HFFc6 (cell line): Measurements from ENCODE around the gene SAPCD1. TPM values are rescaled to one million over a fixed set of nuclear protein-coding genes. Genes with fewer than 3 reads are reported as not detected.
"Not testable (repeated sequence)": the region's sequence is repeated elsewhere in the genome, so short reads cannot be mapped to it uniquely, and the experiment has no call there.

ENCODE experiments used
- DNase-seq: peaks from one replicate; pipeline ENCODE4 v3.0.0-alpha.2; 2018
- H3K27ac Mint-ChIP-seq: 2 replicates; pipeline ENCODE4 v1.8.0; 2020; ENCODE audit warnings: mild to moderate bottlenecking, mixed read lengths
- H3K27me3 Mint-ChIP-seq: 2 replicates; pipeline ENCODE4 v1.8.0; 2021; ENCODE audit warnings: mild to moderate bottlenecking, moderate library complexity, mixed read lengths; ENCODE audit not compliant: insufficient read depth
- H3K36me3 Mint-ChIP-seq: 2 replicates; pipeline ENCODE4 v1.8.0; 2021; ENCODE audit warnings: low read depth, mixed read lengths
- H3K4me1 Mint-ChIP-seq: 2 replicates; pipeline ENCODE4 v1.8.0; 2020; ENCODE audit warnings: low read depth, mixed read lengths
- H3K4me3 Mint-ChIP-seq: 2 replicates; pipeline ENCODE4 v1.8.0; 2020; ENCODE audit warnings: mild to moderate bottlenecking, moderate library complexity, mixed read lengths
- H3K9me3 Mint-ChIP-seq: 2 replicates; pipeline ENCODE4 v1.8.0; 2020; ENCODE audit warnings: mild to moderate bottlenecking, mixed read lengths
- CTCF ChIP-seq: fragments of 200-600 bp; sonication (generic); IDR thresholded peaks from 2 replicates; pipeline ENCODE4 v1.5.0; 2021; ENCODE audit warnings: antibody characterized with exemption, mild to moderate bottlenecking
- total RNA-seq, 6 experiments: library from RNA; stranded (reverse); fragmentation: NEBNext Ultra II Directional; extraction: Animal tissue kit (Norgen Biotek cat#: 25700); gene quantifications; 2 replicates in 1 of 6; 3 replicates in 5 of 6; pipeline ENCODE4 v1.2.3, GENCODE V29; 2021

Gene SAPCD1
- total RNA-seq, 6 experiments from 2014 or later, result 0.91 to 2.4 (median 1.3) TPM

- no peaks in the 10 kb centered on the region; the same call in 1 of the 2 replicates for H3K27me3 Mint-ChIP-seq
- peaks cover 16% of the 10 kb centered on the region for H3K4me1 Mint-ChIP-seq
- H3K36me3 Mint-ChIP-seq, result no peaks in the 10 kb centered on the region; the same call in 1 of the 2 replicates
- DNase-seq, result peak; percentile 97
- H3K9me3 Mint-ChIP-seq, result no peaks in the 10 kb centered on the region
- TF ChIP-seq CTCF, result peak; percentile 68
- H3K4me3 Mint-ChIP-seq, result peak within 1 kb of the TSS; percentile 94
- peak within 1 kb of the TSS; percentile 81 for H3K27ac Mint-ChIP-seq
These were observed 44.2 kb downstream of the SAPCD1 start, which contains the start of gene LSM2 for GRCh38 chr6:31806470-31807272. LSM2 (minus strand) TSS chr6:31806966; CDS start chr6:31806757, 209 bp downstream.

GRCh38 chr6:31808599-31808998 lies 46.1 kb downstream of the SAPCD1 start:
- H3K4me3 Mint-ChIP-seq, H3K27ac Mint-ChIP-seq, H3K27me3 Mint-ChIP-seq, H3K9me3 Mint-ChIP-seq, H3K36me3 Mint-ChIP-seq, DNase-seq: not testable (repeated sequence)
- peaks cover 21% of the 10 kb centered on the region for H3K4me1 Mint-ChIP-seq

GRCh38 chr6:31811645-31812044 lies 49.2 kb downstream of the SAPCD1 start:
- no peak for TF ChIP-seq CTCF
- Mint-ChIP-seq H3K4me3 (no peak overlapping the region), H3K27me3 (peaks cover 8% of the 10 kb centered on the region), H3K9me3 (peaks cover 4% of the 10 kb centered on the region; the same call in 1 of the 2 replicates), H3K4me1 (peaks cover 25% of the 10 kb centered on the region), H3K36me3 (peaks cover 4% of the 10 kb centered on the region), H3K27ac (no peak overlapping the region)
- no peak for DNase-seq

DNA sequence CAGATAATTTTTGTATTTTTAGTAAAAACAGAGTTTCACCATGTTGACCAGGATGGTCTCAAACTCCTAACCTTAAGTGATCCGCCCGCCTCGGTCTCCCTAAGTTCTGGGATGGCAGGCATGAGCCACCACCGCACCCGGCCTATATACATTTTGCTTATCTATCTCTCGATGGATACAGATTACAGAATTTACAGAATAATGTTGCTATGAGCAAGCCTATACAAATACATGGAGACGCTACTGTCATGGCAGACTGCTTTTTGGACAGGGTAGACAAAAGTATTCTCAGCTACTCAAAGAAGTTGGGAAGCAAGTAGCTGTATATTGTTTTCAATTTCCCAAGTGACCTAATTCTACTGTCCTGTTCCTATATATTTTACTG lies 51.0 kb downstream of the SAPCD1 start:
- Mint-ChIP-seq H3K36me3 (peaks cover 13% of the 10 kb centered on the region), H3K9me3 (peaks cover 11% of the 10 kb centered on the region), H3K27me3 (peaks cover 8% of the 10 kb centered on the region), H3K4me1 (peaks cover 31% of the 10 kb centered on the region), H3K4me3 (peak overlapping the region; percentile 84), H3K27ac (peak overlapping the region; percentile 99)
- no peak for TF ChIP-seq CTCF
- no peak for DNase-seq

Other genes starting within 250 kb of the SAPCD1 start
- not detected for gene MCCD1, start 233.7 kb upstream of the SAPCD1 start, total RNA-seq
- 100 to 1,000 TPM; 312 to 380 (median 358) TPM for gene DDX39B, start 220.7 kb upstream of the SAPCD1 start, total RNA-seq
- 1 to 10 TPM; 2.9 to 4.1 (median 3.2) TPM for gene ATP6V1G2, start 216.0 kb upstream of the SAPCD1 start, total RNA-seq
- 10 to 100 TPM; 11.8 to 15.9 (median 13.6) TPM for gene NFKBIL1, start 215.0 kb upstream of the SAPCD1 start, total RNA-seq
- gene LTA, start 190.4 kb upstream of the SAPCD1 start, total RNA-seq, result not detected
- gene TNF, start 187.1 kb upstream of the SAPCD1 start, total RNA-seq, result under 1 TPM; 0.12 to 0.41 (median 0.23) TPM
- under 1 TPM in 1 of 6 experiments, not detected in 5; 0.38 TPM for gene LTB, start 180.2 kb upstream of the SAPCD1 start, total RNA-seq
- gene LST1, start 176.4 kb upstream of the SAPCD1 start, total RNA-seq, result not detected
- not detected for gene NCR3, start 169.7 kb upstream of the SAPCD1 start, total RNA-seq
- not detected for gene AIF1, start 147.4 kb upstream of the SAPCD1 start, total RNA-seq
- 100 to 1,000 TPM; 216 to 259 (median 231) TPM for gene PRRC2A, start 141.9 kb upstream of the SAPCD1 start, total RNA-seq
- gene BAG6, start 110.0 kb upstream of the SAPCD1 start, total RNA-seq, result 100 to 1,000 TPM; 247 to 273 (median 262) TPM
- gene APOM, start 106.8 kb upstream of the SAPCD1 start, total RNA-seq, result 1 to 10 TPM; 2.4 to 4.3 (median 2.8) TPM
- gene C6orf47, start 101.9 kb upstream of the SAPCD1 start, total RNA-seq, result 10 to 100 TPM; 13.4 to 16.2 (median 14.9) TPM
- 10 to 100 TPM; 11.6 to 14.9 (median 13.0) TPM for gene GPANK1, start 97.7 kb upstream of the SAPCD1 start, total RNA-seq
- gene CSNK2B, start 96.6 kb upstream of the SAPCD1 start, total RNA-seq, result 100 to 1,000 TPM; 200 to 255 (median 225) TPM
- gene LY6G5B, start 92.7 kb upstream of the SAPCD1 start, total RNA-seq, result 1 to 10 TPM; 4.6 to 6.0 (median 5.3) TPM
- 1 to 10 TPM; 2.2 to 2.9 (median 2.8) TPM for gene LY6G5C, start 81.6 kb upstream of the SAPCD1 start, total RNA-seq
- 10 to 100 TPM; 27.4 to 39.6 (median 32.0) TPM for gene ABHD16A, start 59.3 kb upstream of the SAPCD1 start, total RNA-seq
- not detected for gene LY6G6F, start 55.8 kb upstream of the SAPCD1 start, total RNA-seq
- not detected for gene LY6G6D, start 47.3 kb upstream of the SAPCD1 start, total RNA-seq
- not detected for gene LY6G6C, start 40.9 kb upstream of the SAPCD1 start, total RNA-seq
- gene MPIG6B, start 39.3 kb upstream of the SAPCD1 start, total RNA-seq, result not detected
- 10 to 100 TPM; 44.0 to 47.8 (median 46.0) TPM for gene DDAH2, start 33.4 kb upstream of the SAPCD1 start, total RNA-seq
- 100 to 1,000 TPM; 638 to 833 (median 745) TPM for gene CLIC1, start 26.1 kb upstream of the SAPCD1 start, total RNA-seq
- 10 to 100 TPM in 4 of 6 experiments, 1 to 10 TPM in 2; 7.4 to 14.8 (median 12.6) TPM for gene MSH5, start 22.7 kb upstream of the SAPCD1 start, total RNA-seq
- under 1 TPM; 0.24 to 0.83 (median 0.64) TPM for gene VWA7, start 14.7 kb downstream of the SAPCD1 start, total RNA-seq
- gene VARS1, start 33.1 kb downstream of the SAPCD1 start, total RNA-seq, result 100 to 1,000 TPM; 117 to 144 (median 127) TPM
- gene LSM2, start 44.3 kb downstream of the SAPCD1 start, total RNA-seq, result 10 to 100 TPM; 31.8 to 48.5 (median 43.4) TPM
- 1 to 10 TPM; 1.2 to 1.9 (median 1.6) TPM for gene HSPA1L, start 52.6 kb downstream of the SAPCD1 start, total RNA-seq
- gene HSPA1A, start 52.9 kb downstream of the SAPCD1 start, total RNA-seq, result 100 to 1,000 TPM in 1 of 6 experiments, 10 to 100 TPM in 5; 78.5 to 102 (median 84.7) TPM
- 100 to 1,000 TPM in 2 of 6 experiments, 10 to 100 TPM in 4; 95.5 to 116 (median 98.9) TPM for gene HSPA1B, start 65.1 kb downstream of the SAPCD1 start, total RNA-seq
- 10 to 100 TPM; 35.8 to 48.6 (median 40.9) TPM for gene NEU1, start 100.2 kb downstream of the SAPCD1 start, total RNA-seq
- gene SLC44A4, start 116.3 kb downstream of the SAPCD1 start, total RNA-seq, result under 1 TPM in 1 of 6 experiments, not detected in 5; 0.10 TPM
- gene EHMT2, start 135.0 kb downstream of the SAPCD1 start, total RNA-seq, result 10 to 100 TPM; 43.4 to 47.4 (median 45.9) TPM
- gene ZBTB12, start 139.4 kb downstream of the SAPCD1 start, total RNA-seq, result 1 to 10 TPM; 7.3 to 9.0 (median 8.3) TPM
- under 1 TPM in 4 of 6 experiments, not detected in 2; 0.24 to 0.43 (median 0.43) TPM for gene C2, start 165.1 kb downstream of the SAPCD1 start, total RNA-seq
- gene CFB, start 183.4 kb downstream of the SAPCD1 start, total RNA-seq, result 1 to 10 TPM in 2 of 6 experiments, under 1 TPM in 3, not detected in 1; 0.33 to 1.3 (median 0.81) TPM
- gene NELFE, start 196.3 kb downstream of the SAPCD1 start, total RNA-seq, result 10 to 100 TPM; 63.4 to 87.0 (median 78.7) TPM
- 10 to 100 TPM; 74.0 to 83.3 (median 77.8) TPM for gene SKIC2, start 196.5 kb downstream of the SAPCD1 start, total RNA-seq
- 10 to 100 TPM; 14.1 to 20.5 (median 16.5) TPM for gene DXO, start 209.5 kb downstream of the SAPCD1 start, total RNA-seq
- gene C4A, start 219.4 kb downstream of the SAPCD1 start, total RNA-seq, result 1 to 10 TPM; 1.2 to 3.2 (median 2.0) TPM